Lower lobe of right lung (tissue), 2 donors: ENCODE measurements around the gene CEACAM16. TPM values are rescaled to one million over a fixed set of nuclear protein-coding genes. Genes with fewer than 3 reads are reported as not detected.

Experiments used
- ATAC-seq, 2 donors: fragments of 200-7000 bp; cut with Tn5 transposase; one replicate each; pipeline ENCODE4 v1.9.1; 2020 to 2022; ENCODE audit warnings: mild to moderate bottlenecking in 2 of 2, moderate library complexity in 2 of 2
- DNase-seq: peaks from one replicate; pipeline ENCODE4 v3.0.0-alpha.2; 2020
- H3K27ac ChIP-seq: fragments of 200-600 bp; one replicate; pipeline ENCODE4 v1.8.0; 2022
- H3K27me3 ChIP-seq: fragments of 200-600 bp; one replicate; pipeline ENCODE4 v1.8.0; 2022; ENCODE audit warnings: low read depth
- H3K36me3 ChIP-seq: fragments of 200-600 bp; one replicate; pipeline ENCODE4 v1.8.0; 2022; ENCODE audit warnings: mild to moderate bottlenecking
- H3K4me1 ChIP-seq: fragments of 200-600 bp; one replicate; pipeline ENCODE4 v1.8.0; 2022
- H3K4me3 ChIP-seq: fragments of 200-600 bp; one replicate; pipeline ENCODE4 v1.8.0; 2022; ENCODE audit warnings: mild to moderate bottlenecking
- H3K9me3 ChIP-seq: fragments of 200-600 bp; one replicate; pipeline ENCODE4 v1.8.0; 2022
- CTCF ChIP-seq: fragments of 200-600 bp; IDR thresholded peaks from one replicate; pipeline ENCODE4 v1.8.0; 2022; ENCODE audit warnings: antibody characterized with exemption, mild to moderate bottlenecking
- intact Hi-C: fragments of 100-400 bp; cut with DNase I; formaldehyde crosslinking; loops from one replicate; pipeline ENCODE4 v1.11.0; 2022
- total RNA-seq: library from RNA; stranded (reverse); fragmentation: NEBNext Ultra II Directional; extraction: Animal tissue kit (Norgen Biotek cat#: 25700); gene quantifications from one replicate; pipeline ENCODE4 v1.2.1, GENCODE V29; 2021
- donor health status: DM: no; HTN: yes; CAD: no; lungs with severe emphysema.

CEACAM16 gene
- total RNA-seq, 1 donor from 2014 or later = not detected

- no peak for ATAC-seq
- DNase-seq = no peak
- intact Hi-C loops = no loop called here
- Histone ChIP-seq H3K27me3 (no peaks in the 10 kb centered on the region), H3K9me3 (no peaks in the 10 kb centered on the region), H3K4me1 (peaks cover 9% of the 10 kb centered on the region), H3K36me3 (peaks cover 93% of the 10 kb centered on the region), H3K27ac (no peak overlapping the region), H3K4me3 (no peak overlapping the region)
- no peak for TF ChIP-seq CTCF
These were observed 40.8 kb upstream of the CEACAM16 start for GRCh38 chr19:44658069-44658733.

- no peak overlapping the region for H3K27ac ChIP-seq
- no peaks in the 10 kb centered on the region for H3K27me3 ChIP-seq
- no peaks in the 10 kb centered on the region for H3K9me3 ChIP-seq
- peaks cover 84% of the 10 kb centered on the region for H3K36me3 ChIP-seq
- no peak overlapping the region for H3K4me3 ChIP-seq
- no peak for TF ChIP-seq CTCF
- peaks cover 9% of the 10 kb centered on the region for H3K4me1 ChIP-seq
- DNase-seq = peak; percentile 55
- peak; percentile 67 to 80 for ATAC-seq
- intact Hi-C loops = no loop called here
These were observed 38.9 kb upstream of the CEACAM16 start for GRCh38 chr19:44660081-44660480.

- no peak overlapping the region for H3K27ac ChIP-seq
- TF ChIP-seq CTCF = no peak
- peaks cover 9% of the 10 kb centered on the region for H3K4me1 ChIP-seq
- DNase-seq (peak; percentile 28), ATAC-seq (no peak)
- peaks cover 73% of the 10 kb centered on the region for H3K36me3 ChIP-seq
- H3K9me3 ChIP-seq = no peaks in the 10 kb centered on the region
- no peak overlapping the region for H3K4me3 ChIP-seq
- no peaks in the 10 kb centered on the region for H3K27me3 ChIP-seq
- intact Hi-C loops = no loop called here
These were observed 37.7 kb upstream of the CEACAM16 start for GRCh38 chr19:44661205-44661604.

GRCh38 chr19:44661904-44662303 is 37.0 kb upstream of the CEACAM16 start:
- ATAC-seq = no peak
- intact Hi-C loops = no loop called here

GRCh38 chr19:44662691-44663385 is 36.1 kb upstream of the CEACAM16 start:
- no peak for ATAC-seq
- H3K4me1 ChIP-seq = no peaks in the 10 kb centered on the region
- DNase-seq = peak; percentile 43
- H3K27me3 ChIP-seq = no peaks in the 10 kb centered on the region
- H3K36me3 ChIP-seq = peaks cover 59% of the 10 kb centered on the region
- H3K27ac ChIP-seq = no peak overlapping the region
- H3K9me3 ChIP-seq = no peaks in the 10 kb centered on the region
- intact Hi-C loops = no loop called here
- no peak overlapping the region for H3K4me3 ChIP-seq
- TF ChIP-seq CTCF = no peak

More at GRCh38 chr19:44661904-44662303, 37.0 kb upstream of the CEACAM16 start:
- Histone ChIP-seq H3K9me3 (no peaks in the 10 kb centered on the region), H3K27me3 (no peaks in the 10 kb centered on the region), H3K27ac (no peak overlapping the region), H3K36me3 (peaks cover 66% of the 10 kb centered on the region), H3K4me1 (peaks cover 8% of the 10 kb centered on the region), H3K4me3 (no peak overlapping the region)
- DNase-seq = peak; percentile 16
- TF ChIP-seq CTCF = no peak
